Natural killer cell treated with Interleukin-12 subunit alpha and Interleukin-12 subunit beta and Interleukin-15 and Interleukin-18, amount 100 ng/mL, for 72 hours (primary cell): ENCODE results near the gene EML1. TPM values are rescaled to one million over a fixed set of nuclear protein-coding genes. Genes with fewer than 3 reads are reported as not detected.

ENCODE experiments used
- ATAC-seq, 2 donors: fragments of 150-1000 bp; cut with Tn5 transposase in 1 of 2; sonication (Bioruptor Pico), chemical (Tn5 transposase) in 1 of 2; 2 replicates each; pipeline ENCODE4 v1.10.0; 2021
- DNase-seq: peaks from one replicate; pipeline ENCODE4 v3.0.0; 2022; ENCODE audit warnings: low spot score
- H3K27ac Mint-ChIP-seq, 2 donors: 1 replicate in 1 of 2; 2 replicates in 1 of 2; pipeline ENCODE4 v1.8.0; 2022; ENCODE audit warnings: mixed read lengths in 2 of 2, mild to moderate bottlenecking in 1 of 2, moderate library complexity in 1 of 2
- H3K27me3 Mint-ChIP-seq, 2 donors: 1 replicate in 1 of 2; 2 replicates in 1 of 2; pipeline ENCODE4 v1.8.0; 2022; ENCODE audit warnings: mixed read lengths in 2 of 2
- H3K36me3 Mint-ChIP-seq: one replicate; pipeline ENCODE4 v1.8.0; 2022; ENCODE audit warnings: mixed read lengths
- H3K4me1 Mint-ChIP-seq, 2 donors: 1 replicate in 1 of 2; 2 replicates in 1 of 2; pipeline ENCODE4 v1.8.0; 2022; ENCODE audit warnings: low read depth in 2 of 2, mixed read lengths in 2 of 2, mild to moderate bottlenecking in 1 of 2
- H3K4me3 Mint-ChIP-seq: one replicate; pipeline ENCODE4 v1.8.0; 2022; ENCODE audit warnings: mixed read lengths
- H3K9me3 Mint-ChIP-seq: 2 replicates; pipeline ENCODE4 v1.8.0; 2022; ENCODE audit warnings: mixed read lengths
- total RNA-seq, 2 donors: library from RNA; stranded (reverse); gene quantifications; one replicate each; pipeline ENCODE4 v1.2.3, GENCODE V29; 2022

The EML1 gene
- total RNA-seq, 2 donors from 2014 or later, result 1.4 TPM; not detected in 1

GRCh38 chr14:99850709-99851108, 57.5 kb downstream of the EML1 start:
- Mint-ChIP-seq H3K36me3 (peaks cover 12% of the 10 kb centered on the region), H3K4me1 (no peaks in the 10 kb centered on the region), H3K27ac (no peak overlapping the region), H3K4me3 (no peak overlapping the region), H3K9me3 (peaks cover 3% of the 10 kb centered on the region), H3K27me3 (peaks cover 24 to 31% of the 10 kb centered on the region in 2 donors)
- DNase-seq, result no peak
- ATAC-seq, result no peak

GRCh38 chr14:99852578-99852977, 59.4 kb downstream of the EML1 start:
- Mint-ChIP-seq H3K36me3 (peaks cover 6% of the 10 kb centered on the region), H3K27ac (no peak overlapping the region), H3K9me3 (no peaks in the 10 kb centered on the region), H3K4me3 (no peak overlapping the region), H3K4me1 (no peaks in the 10 kb centered on the region), H3K27me3 (peaks cover 27 to 30% of the 10 kb centered on the region in 2 donors)
- no peak for ATAC-seq
- no peak for DNase-seq

GRCh38 chr14:99853206-99853605, 60.0 kb downstream of the EML1 start:
- Mint-ChIP-seq H3K36me3 (peaks cover 6% of the 10 kb centered on the region), H3K27me3 (peaks cover 29 to 30% of the 10 kb centered on the region in 2 donors), H3K4me3 (no peak overlapping the region), H3K4me1 (no peaks in the 10 kb centered on the region), H3K27ac (no peak overlapping the region), H3K9me3 (no peaks in the 10 kb centered on the region)
- ATAC-seq (peak in 1 of 2 donors; percentile 52), DNase-seq (no peak)

GRCh38 chr14:99854831-99855230, 61.6 kb downstream of the EML1 start:
- DNase-seq, result no peak
- no peaks in the 10 kb centered on the region for H3K9me3 Mint-ChIP-seq
- H3K4me1 Mint-ChIP-seq, result no peaks in the 10 kb centered on the region
- no peak for ATAC-seq
- H3K36me3 Mint-ChIP-seq, result no peaks in the 10 kb centered on the region
- no peak overlapping the region for H3K4me3 Mint-ChIP-seq
- H3K27me3 Mint-ChIP-seq, result peaks cover 27 to 32% of the 10 kb centered on the region in 2 donors
- no peak overlapping the region for H3K27ac Mint-ChIP-seq

- ATAC-seq (no peak), DNase-seq (no peak)
- Mint-ChIP-seq H3K4me1 (no peaks in the 10 kb centered on the region), H3K27ac (no peak overlapping the region), H3K27me3 (peaks cover 27 to 34% of the 10 kb centered on the region in 2 donors), H3K36me3 (no peaks in the 10 kb centered on the region), H3K4me3 (no peak overlapping the region), H3K9me3 (no peaks in the 10 kb centered on the region)
Observed at GRCh38 chr14:99855271-99855670, 62.1 kb downstream of the EML1 start.

GRCh38 chr14:99857551-99857950, 64.3 kb downstream of the EML1 start:
- Mint-ChIP-seq H3K27ac (no peak overlapping the region), H3K9me3 (no peaks in the 10 kb centered on the region), H3K36me3 (no peaks in the 10 kb centered on the region), H3K4me3 (no peak overlapping the region), H3K27me3 (peaks cover 27 to 29% of the 10 kb centered on the region in 2 donors), H3K4me1 (no peaks in the 10 kb centered on the region)
- no peak for ATAC-seq
- DNase-seq, result no peak

GRCh38 chr14:99860219-99860618, 67.0 kb downstream of the EML1 start:
- Mint-ChIP-seq H3K27me3 (peaks cover 32 to 35% of the 10 kb centered on the region in 2 donors), H3K27ac (no peak overlapping the region), H3K36me3 (no peaks in the 10 kb centered on the region), H3K4me1 (no peaks in the 10 kb centered on the region), H3K4me3 (no peak overlapping the region), H3K9me3 (no peaks in the 10 kb centered on the region)
- DNase-seq (no peak), ATAC-seq (no peak)

- H3K9me3 Mint-ChIP-seq, result no peaks in the 10 kb centered on the region
- no peak overlapping the region for H3K4me3 Mint-ChIP-seq
- no peak overlapping the region for H3K27ac Mint-ChIP-seq
- DNase-seq, result no peak
- H3K36me3 Mint-ChIP-seq, result no peaks in the 10 kb centered on the region
- no peaks in the 10 kb centered on the region for H3K4me1 Mint-ChIP-seq
- ATAC-seq, result no peak
- H3K27me3 Mint-ChIP-seq, result peaks cover 29 to 35% of the 10 kb centered on the region in 2 donors
Observed at GRCh38 chr14:99862136-99862535, 68.9 kb downstream of the EML1 start.

GRCh38 chr14:99863059-99863458, 69.8 kb downstream of the EML1 start:
- Mint-ChIP-seq H3K36me3 (no peaks in the 10 kb centered on the region), H3K27ac (no peak overlapping the region), H3K4me3 (no peak overlapping the region), H3K27me3 (peaks cover 35 to 37% of the 10 kb centered on the region in 2 donors), H3K4me1 (no peaks in the 10 kb centered on the region), H3K9me3 (no peaks in the 10 kb centered on the region)
- ATAC-seq, result no peak
- DNase-seq, result no peak

- DNase-seq (no peak), ATAC-seq (no peak)
- no peaks in the 10 kb centered on the region for H3K9me3 Mint-ChIP-seq
- H3K36me3 Mint-ChIP-seq, result no peaks in the 10 kb centered on the region
- peaks cover 38 to 50% of the 10 kb centered on the region in 2 donors for H3K27me3 Mint-ChIP-seq
- no peak overlapping the region for H3K4me3 Mint-ChIP-seq
- no peak overlapping the region for H3K27ac Mint-ChIP-seq
- no peaks in the 10 kb centered on the region for H3K4me1 Mint-ChIP-seq
Observed at GRCh38 chr14:99865408-99865807, 72.2 kb downstream of the EML1 start.

- ATAC-seq (no peak), DNase-seq (no peak)
- no peaks in the 10 kb centered on the region for H3K9me3 Mint-ChIP-seq
- H3K27ac Mint-ChIP-seq, result no peak overlapping the region
- H3K4me1 Mint-ChIP-seq, result no peaks in the 10 kb centered on the region
- H3K27me3 Mint-ChIP-seq, result peaks cover 42 to 70% of the 10 kb centered on the region in 2 donors
- no peaks in the 10 kb centered on the region for H3K36me3 Mint-ChIP-seq
- H3K4me3 Mint-ChIP-seq, result no peak overlapping the region
Observed at GRCh38 chr14:99870617-99871016, 77.4 kb downstream of the EML1 start.

GRCh38 chr14:99871771-99872170, 78.6 kb downstream of the EML1 start:
- no peak overlapping the region for H3K4me3 Mint-ChIP-seq
- peaks cover 47 to 82% of the 10 kb centered on the region in 2 donors for H3K27me3 Mint-ChIP-seq
- H3K27ac Mint-ChIP-seq, result no peak overlapping the region
- H3K36me3 Mint-ChIP-seq, result no peaks in the 10 kb centered on the region
- DNase-seq, result no peak
- no peak for ATAC-seq
- H3K4me1 Mint-ChIP-seq, result no peaks in the 10 kb centered on the region
- H3K9me3 Mint-ChIP-seq, result no peaks in the 10 kb centered on the region

GRCh38 chr14:99872786-99873440, 79.7 kb downstream of the EML1 start:
- Mint-ChIP-seq H3K9me3 (no peaks in the 10 kb centered on the region), H3K4me1 (no peaks in the 10 kb centered on the region), H3K27ac (no peak overlapping the region), H3K27me3 (peaks cover 42 to 78% of the 10 kb centered on the region in 2 donors), H3K4me3 (no peak overlapping the region), H3K36me3 (no peaks in the 10 kb centered on the region)
- no peak for DNase-seq
- no peak for ATAC-seq

GRCh38 chr14:99873653-99874052, 80.4 kb downstream of the EML1 start:
- Mint-ChIP-seq H3K4me3 (no peak overlapping the region), H3K27me3 (peaks cover 39 to 70% of the 10 kb centered on the region in 2 donors), H3K27ac (no peak overlapping the region), H3K36me3 (no peaks in the 10 kb centered on the region), H3K4me1 (no peaks in the 10 kb centered on the region), H3K9me3 (no peaks in the 10 kb centered on the region)
- ATAC-seq (no peak), DNase-seq (no peak)

GRCh38 chr14:99874306-99874705, 81.1 kb downstream of the EML1 start:
- DNase-seq (no peak), ATAC-seq (no peak)
- no peaks in the 10 kb centered on the region for H3K36me3 Mint-ChIP-seq
- no peak overlapping the region for H3K4me3 Mint-ChIP-seq
- H3K4me1 Mint-ChIP-seq, result no peaks in the 10 kb centered on the region
- no peaks in the 10 kb centered on the region for H3K9me3 Mint-ChIP-seq
- H3K27me3 Mint-ChIP-seq, result peaks cover 34 to 65% of the 10 kb centered on the region in 2 donors
- H3K27ac Mint-ChIP-seq, result no peak overlapping the region
